ENCODE data around the gene MCF2L2.

- TF ChIP-seq POLR2A (IDR thresholded peaks at IDR 0.05) (no peak), CTCF (IDR thresholded peaks at IDR 0.05 in 8 of 11, conservative IDR thresholded peaks at IDR 0.05 in 3 of 11) (no peak)
Measured at GRCh38 chr3:183195266-183195665, 233.2 kb downstream of the MCF2L2 start.

All from spleen (tissue), 7 donors.